GM18519 (cell line): ENCODE measurements around the gene C20orf202.
"Not testable (repeated sequence)": the region's sequence is repeated elsewhere in the genome, so short reads cannot be mapped to it uniquely, and the experiment has no call there.

Source experiments
- ATAC-seq: cut with Tn5 transposase; IDR thresholded peaks from one replicate; pipeline ENCODE4 v1.9.1; 2021; ENCODE audit warnings: mild to moderate bottlenecking, moderate library complexity; ENCODE audit not compliant: unreplicated experiment, low FRiP score

C20orf202 gene

DNA sequence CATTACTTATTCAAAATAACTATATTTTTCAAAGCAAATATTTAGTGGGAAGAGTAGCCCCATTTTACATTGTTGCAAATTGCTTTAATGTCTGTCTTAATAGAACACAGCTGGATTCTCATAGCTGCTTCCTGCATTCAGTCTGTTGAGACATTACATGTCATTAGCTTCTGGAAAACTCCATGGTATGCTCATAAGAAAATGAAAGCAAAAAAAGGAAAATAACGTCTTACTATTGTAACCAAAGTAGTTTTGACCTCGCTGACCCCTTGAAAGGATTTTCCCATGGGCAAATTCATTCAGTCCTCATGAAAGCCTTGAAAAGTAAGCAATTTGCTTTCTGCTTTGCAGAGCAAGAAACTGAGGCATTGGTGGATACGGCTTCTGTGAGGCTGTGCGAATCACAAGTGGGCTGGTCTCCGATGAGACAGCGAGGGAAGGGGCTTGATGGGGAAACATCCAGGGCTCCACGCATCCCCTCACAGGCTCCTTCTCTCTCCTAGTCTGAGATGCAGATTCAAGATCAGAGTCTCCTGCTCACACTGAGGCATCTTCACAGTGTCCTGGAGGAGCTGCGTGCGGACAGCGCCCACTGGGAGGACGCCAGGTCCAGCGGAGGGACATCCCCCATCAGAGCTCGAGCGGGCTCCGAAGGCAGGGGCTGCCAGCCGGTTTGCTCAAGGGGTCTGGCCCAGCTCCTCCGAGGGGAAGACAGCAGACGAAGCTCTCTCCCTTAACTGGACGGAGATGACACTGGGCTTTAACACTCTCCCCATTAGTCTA is 3.3 kb downstream of the C20orf202 start:
- no peak for ATAC-seq

DNA sequence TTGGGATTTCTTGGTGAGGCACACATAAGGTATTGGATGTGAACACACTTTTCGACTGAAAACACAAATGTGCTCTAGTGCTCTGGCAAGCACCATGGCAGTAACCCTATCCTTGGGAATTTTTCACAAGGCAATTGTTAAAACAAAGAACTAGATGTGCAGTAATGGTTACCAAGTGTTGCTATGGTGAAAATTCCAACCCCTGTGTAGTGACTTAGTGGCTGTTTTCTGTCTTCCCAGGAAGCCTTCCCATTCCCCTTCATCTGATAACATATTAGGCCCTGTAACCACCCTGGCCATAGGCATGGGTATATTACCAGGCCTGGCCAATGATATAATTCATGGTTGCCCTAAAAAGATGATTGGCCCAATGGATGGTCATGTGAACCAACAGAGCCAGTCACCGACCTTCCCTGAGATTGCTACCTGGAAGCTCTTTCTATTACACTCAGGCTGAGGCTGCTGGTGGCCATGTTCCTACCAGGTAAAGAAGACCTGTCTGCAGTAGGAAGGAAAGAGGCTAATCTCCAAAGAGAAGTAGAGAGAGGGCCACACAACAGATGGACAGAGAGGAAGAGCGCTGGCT is 4.1 kb downstream of the C20orf202 start:
- no peak for ATAC-seq

DNA sequence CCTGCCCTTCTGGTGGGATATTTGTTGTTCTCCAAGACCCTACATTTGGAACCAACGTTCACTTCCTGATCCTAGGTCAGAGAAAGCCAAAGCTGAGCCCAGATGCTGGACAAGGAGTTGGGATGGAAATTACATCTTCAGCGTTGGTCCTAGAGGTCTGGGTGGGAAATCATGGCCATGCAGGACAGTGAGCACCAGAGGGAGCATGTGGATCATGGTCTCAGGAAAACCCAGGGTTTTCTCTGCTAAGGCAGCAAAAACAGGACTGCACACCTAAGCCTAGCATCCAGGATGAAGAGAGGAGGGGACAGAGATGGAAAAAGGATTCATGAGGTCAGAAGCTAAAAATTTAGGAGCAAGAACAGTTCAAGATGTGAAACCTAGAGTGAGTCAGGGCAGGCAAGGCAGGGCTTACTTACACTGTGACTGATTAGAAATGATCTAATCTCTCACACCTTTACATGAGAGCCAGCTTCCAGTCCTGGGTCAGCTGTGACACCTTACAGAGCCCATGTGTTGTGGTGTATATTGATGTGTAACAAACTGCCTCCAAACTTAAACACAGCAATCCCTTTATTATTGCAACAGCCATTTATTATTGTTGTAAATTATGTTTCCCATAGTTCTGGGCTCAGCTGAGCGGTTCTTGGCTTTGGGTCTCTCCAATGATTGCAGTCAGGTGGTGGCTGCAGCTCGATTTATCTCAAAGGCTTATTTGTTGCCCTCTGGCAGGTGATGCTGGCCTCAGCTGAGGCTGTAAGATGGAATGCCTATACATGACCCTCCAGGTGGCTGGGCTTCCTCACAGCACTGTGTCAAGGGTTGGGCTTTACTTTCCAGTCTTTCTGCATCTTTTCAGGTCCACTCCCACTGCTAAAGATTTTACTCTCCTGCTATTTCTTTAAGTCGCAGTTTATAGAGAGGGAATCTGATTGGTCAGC is 6.5 kb downstream of the C20orf202 start:
- no peak for ATAC-seq

DNA sequence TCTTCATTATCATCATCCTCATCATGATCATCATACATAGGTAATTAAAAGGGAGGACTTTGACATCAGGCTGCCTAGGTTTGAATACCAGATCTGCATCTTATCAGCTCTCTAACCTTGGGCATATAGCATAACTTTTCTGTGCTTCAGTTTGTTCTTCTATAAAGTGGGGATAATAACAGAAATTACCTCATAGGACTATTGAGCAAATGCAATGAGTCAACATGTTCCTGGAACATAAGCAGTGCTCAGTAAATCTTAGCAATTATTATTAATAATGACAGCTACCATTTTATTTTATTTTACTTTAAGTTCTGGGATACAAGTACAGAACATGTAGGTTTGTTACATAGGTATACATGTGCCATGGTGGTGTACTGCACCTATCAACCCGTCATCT is 7.2 kb downstream of the C20orf202 start:
- no peak for ATAC-seq

DNA sequence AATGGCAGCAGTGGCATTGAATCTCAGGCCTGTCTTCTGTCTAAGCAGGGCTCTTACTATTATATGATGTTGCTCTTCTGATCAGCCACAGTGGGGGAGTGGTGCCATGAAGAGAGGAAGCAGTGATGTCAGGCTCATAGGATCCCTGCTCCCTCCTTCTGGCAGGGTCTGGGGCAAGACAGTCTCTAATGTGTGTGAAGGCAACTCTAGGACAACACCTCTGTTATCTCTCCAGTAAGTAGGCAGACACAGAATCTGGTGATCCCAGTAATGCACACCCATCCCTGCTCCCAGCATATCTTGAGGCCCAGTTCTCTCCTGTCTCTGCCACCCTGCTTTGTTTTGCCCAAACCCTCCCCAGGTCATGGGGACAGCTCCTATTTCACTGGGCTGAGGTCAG is 8.8 kb downstream of the C20orf202 start:
- ATAC-seq = no peak

DNA sequence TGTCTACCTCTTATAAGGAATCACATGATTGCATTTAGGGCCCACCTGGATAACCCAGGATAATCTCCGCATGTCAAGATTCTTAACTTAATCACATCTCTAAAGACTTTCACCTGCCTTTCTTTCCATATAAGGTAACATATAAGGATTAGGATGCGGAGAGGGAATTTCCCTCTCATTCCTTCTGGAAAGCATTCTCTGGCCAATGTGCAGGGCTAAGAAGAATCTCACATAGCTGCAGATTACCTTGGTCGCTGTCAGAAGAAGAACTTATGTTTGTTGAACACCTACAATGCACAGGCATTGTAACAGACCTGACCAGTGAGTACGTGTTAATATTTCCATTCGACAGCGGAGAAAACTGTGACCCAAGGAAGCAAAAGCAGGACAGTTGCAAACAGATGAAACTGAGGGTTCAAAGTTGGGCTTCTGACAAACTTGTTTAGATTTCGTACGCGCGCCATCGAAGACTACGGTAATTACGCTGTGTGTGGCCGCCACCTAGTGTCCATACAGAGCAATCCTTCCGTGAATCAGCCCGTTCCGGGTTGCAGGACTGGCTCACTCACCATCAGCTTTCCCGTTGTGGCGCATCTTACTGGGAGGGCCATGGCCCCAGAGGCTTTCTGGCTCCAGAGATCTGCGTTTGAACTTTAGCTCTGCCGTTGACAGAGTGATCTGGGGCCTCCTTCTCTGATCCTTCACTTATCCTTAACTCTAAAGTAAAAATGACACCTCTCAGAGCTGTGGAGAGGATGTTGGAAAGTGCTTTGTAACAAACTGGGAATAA is 9.5 kb downstream of the C20orf202 start:
- no peak for ATAC-seq

DNA sequence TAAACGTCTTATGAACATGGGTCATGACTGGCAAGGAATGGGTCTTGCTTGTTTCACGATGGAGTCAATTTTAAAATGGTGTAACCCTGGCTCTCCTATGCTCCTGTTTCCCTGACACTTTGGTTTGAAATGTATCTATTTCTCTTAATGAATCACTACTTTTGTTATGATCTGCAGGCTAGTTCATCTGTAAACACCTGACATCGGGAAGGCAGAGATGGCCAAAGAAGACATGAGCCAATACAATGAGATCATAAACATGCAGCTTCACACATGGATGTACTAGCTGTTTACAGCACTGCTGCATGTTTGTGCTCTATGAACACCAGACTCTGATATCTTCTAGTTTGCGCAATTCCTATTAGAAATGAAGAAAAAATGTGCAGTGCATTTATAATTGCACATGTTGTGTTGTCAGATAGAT is 11.6 kb downstream of the C20orf202 start:
- ATAC-seq = no peak

DNA sequence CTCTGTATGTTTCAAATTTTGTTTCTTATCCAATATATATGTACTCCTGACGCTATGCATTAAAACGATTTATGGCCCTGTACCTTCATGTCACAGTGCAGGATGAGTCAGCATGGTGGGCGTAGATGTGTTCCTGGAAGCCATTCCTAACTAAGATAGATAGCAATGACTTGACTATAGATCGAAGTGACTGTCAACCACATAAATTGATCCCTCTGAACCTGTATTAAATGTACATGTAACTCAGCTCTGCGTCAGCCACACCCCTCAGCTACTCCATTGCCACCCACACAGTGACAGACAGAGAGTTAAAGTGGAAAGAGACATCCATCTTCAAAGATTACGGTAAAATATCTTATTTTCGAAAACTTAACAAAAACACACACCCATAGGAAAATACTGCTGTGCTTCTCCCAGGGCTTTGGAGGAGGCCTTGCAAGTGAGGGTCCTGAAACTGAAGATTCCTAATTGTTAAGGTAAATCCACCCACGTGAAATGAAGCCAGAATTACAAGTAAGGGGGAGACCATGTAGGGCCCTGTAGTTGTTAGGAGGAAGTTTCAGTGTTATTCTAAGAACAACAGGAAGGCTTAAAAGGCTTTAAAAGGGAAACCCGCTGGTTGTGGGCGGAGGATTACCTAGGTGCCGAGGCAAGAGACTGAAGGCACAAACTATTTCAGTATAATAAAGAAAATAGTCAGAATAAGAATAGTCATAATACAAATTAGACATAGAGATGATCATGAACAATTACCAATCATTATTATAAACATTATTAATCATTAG is 12.3 kb downstream of the C20orf202 start:
- no peak for ATAC-seq

DNA sequence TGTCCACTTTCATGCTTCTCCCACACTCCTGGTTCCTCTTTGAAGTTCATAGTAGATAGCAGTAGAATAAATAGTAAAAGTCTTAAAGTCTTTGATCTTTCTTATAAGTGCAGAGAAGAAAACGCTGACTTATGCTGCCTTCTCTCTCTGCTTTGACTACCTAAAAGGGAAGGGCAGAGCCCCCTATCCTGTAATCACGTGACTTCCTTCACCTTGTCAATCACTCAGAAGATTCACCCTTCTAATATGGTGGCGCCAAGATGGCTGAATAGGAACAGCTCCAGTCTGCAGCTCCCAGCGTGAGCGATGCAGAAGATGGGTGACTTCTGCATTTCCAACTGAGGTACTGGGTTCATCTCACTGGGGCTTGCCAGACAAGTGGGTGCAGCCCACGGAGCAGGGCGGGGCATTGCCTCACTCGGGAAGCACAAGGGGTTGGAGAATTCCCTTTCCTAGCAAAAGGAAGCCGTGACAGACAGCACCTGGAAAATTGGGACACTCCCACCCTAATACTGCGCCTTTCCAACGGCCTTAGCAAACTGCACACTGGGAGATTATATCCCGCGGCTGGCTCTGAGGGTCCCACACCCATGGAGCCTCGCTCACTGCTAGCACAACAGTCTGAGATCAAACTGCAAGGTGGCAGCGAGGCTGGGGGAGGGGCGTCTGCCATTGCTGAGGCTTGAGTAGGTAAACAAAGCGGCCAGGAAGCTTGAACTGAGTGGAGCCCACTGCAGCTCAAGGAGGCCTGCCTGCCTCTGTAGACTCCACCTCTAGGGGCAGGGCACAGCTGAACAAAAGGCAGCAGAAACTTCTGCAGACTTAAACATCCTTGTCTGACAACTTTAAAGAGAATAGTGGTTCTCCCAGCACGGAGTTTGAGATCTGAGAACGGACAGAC is 13.5 kb downstream of the C20orf202 start:
- ATAC-seq = not testable (repeated sequence)

DNA sequence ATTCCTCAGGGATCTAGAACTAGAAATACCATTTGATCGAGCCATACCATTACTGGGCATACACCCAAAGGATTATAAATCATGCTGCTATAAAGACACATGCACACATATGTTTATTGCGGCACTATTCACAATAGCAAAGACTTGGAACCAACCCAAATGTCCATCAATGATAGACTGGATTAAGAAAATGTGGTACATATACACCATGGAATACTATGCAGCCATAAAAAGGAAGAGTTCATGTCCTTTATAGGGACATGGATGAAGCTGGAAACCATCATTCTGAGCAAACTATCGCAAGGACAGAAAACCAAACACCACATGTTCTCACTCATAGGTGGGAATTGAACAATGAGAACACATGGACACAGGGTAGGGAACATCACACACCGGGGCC is 19.5 kb downstream of the C20orf202 start:
- not testable (repeated sequence) for ATAC-seq

DNA sequence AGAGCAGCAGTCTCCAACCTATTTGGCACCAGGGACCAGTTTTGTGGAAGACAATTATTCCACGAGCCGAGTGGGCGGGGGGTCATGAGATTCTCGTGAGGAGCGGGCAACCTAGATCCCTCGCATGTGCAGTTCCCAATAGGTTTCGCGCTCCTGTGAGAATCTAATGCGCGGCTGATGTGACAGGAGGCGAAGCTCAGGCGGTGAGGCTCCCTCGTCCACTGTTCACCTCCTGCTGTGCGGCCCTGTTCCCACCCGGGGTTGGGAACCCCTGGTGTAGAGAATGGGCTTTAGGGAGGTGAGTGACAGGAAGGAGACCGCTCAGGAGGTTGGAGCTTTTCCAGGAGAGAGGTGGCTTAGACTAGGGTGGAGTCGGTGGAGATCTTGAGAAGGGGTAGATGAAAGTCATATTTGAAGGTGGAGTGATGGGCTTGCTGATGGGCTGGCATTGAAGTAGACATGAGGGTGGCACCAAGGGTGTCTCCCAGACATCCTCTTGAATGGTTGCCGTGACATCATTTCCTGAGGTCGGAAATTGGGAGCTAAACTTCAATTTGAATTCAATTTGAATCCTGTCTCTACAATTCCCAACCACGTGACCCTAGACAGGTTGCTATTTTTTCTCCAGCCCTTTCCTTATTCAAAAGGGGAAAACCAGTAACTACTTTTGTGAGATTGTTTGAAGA is 21.1 kb downstream of the C20orf202 start:
- no peak for ATAC-seq

DNA sequence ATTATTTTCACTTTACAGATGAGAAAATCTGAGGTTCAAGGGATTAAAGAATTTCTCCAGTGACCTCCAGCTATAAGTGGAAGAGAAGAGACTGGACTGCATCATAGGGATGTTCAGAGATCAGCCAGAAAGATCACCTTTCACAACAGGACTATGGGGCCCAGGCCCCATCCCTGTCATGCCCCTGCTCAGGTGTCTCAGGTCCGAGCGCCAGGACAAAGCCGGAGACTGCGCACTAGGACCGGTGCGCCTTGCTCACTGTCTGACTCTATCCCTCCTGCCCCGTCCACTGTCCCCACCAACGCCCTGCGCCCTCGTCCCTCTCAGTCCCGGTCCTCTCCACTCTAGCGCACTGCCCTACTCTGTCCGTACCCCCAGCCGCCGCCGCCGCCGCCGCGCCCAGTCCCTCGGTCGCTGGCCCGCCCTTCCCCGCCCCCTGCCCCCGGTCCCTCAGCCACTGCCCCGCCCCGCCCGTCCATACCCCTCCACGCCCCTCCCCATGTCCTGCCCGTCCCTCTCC is 22.1 kb downstream of the C20orf202 start:
- no peak for ATAC-seq

DNA sequence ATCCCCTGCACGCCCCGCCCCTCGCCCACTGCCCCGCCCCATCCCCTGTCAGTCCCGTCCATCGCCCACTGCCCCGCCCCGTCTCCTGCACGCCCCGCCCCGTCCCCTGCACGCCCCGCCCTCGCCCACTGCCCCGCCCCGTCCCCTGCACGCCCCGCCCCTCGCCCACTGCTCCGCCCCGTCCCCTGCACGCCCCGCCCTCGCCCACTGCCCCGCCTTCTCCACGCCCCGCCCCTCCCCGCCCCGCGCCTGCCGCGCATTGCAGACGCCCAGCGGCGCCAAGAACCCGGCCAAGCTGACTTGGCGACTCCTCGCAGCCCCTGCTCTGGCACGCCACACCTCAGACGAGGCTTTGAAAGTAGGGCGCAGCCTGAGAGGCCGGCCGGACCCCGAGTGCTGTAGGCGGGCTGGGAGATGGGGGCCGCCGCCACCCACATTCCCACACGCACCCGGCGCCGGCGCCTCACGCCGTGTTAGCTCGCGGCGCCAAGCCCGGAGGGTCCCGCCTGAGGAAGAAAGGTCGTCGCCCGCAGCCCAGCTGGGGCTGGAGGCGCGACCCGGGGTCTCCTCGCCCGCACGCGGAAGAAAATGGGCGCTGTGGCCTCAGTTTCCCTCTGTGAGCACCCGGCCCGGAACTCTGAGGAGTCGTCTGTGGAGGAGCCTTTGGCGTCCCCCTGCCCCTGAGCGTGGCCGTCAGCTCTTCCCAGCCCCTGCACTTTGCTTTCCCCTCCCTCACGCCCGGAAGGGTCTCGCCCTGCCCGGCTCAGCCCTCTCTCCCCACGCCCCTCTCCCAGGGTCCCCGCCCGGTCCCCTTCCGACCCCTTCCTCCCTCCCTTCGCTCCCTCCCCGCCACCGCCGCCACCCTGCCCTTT is 22.8 kb downstream of the C20orf202 start, which contains the start of gene RAD21L1:
Gene RAD21L1 (plus strand): TSS at position 262 of the 872 bp plus-strand sequence. CDS start 2,410 bp downstream, outside the sequence.
- no peak for ATAC-seq

DNA sequence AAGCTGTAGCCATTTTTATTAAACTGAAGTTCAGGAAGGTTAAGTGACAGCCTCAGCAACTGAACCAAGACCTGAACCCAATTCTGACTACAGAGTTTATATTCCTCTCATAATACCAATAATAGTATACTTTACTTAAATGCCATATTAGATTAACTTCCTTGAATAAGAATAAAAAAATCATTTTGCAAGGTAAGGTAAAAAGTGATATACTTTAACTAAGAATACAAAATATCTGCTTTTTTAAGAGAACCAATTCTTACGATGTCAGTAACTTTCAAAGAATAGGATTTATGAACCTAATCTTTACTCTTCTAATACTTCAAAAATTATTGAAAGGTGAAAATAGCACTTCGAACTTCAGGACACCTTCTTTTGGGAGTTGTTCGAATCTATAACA is 26.3 kb downstream of the C20orf202 start:
- ATAC-seq = no peak

DNA sequence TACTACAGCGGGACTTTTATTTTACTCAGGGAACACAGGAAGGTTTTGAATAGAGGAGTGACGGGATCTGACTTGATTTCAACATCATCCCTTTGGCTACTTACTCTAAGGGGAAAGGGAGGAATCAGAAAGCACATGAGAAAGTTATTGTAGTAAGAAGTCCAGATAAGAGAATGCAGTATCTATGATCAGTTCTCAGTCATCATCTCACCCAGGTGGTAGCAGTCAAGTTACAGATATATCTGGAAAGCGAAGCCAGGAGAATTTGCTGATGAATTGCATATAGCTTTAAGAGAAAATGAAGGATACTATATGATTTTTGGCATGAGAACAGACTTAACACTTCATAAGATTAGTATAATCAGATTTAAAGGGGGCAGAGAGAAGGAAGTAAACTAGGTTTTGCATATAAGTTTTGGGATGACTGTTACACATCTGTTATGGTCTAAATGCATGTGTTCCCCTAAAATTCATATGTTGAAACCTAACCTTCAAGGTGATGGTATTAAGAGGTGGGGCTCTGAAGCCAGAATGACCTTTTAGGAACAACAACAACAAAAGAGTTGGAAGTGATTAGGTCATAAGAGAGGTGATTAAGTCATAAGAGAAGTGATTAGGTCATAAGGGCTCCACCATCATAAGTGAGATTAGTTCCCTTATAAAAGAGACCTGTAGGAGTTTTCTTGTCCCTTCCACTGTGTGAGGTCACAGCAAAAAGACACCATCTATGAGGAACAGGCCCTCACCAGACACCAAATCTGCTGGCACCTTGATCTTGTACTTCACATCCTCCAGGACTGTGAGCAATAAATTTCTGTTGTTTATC is 29.2 kb downstream of the C20orf202 start:
- ATAC-seq = no peak

DNA sequence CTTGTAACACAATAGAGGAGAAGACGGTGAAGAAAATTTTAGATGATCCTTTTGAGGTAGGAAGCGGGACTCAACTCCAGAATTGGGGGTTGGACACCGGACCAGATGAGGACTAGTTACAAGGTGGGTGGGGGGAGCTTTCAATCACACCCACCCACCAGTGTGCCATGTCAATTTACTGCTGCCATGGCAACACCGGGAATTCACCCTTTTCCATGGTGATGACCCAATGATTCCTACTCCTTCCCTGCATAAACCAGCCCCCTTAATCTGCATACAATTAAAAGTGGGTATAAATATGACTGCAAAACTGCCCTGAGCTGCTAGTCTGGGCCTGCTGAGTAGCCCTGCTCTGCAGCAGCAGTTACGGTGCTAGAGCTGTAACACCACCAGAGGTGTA is 37.3 kb downstream of the C20orf202 start:
- ATAC-seq = no peak
